GM12865 (cell line): ENCODE data around the gene PPIF.
A peak's percentile ranks its signal among the peaks of the same experiment; 100 is the strongest.

Experiments used
- DNase-seq: peaks from one replicate; pipeline ENCODE4 v3.0.0; 2010; ENCODE audit warnings: low read depth
- H3K4me3 ChIP-seq: 2 replicates; pipeline ENCODE4 v1.5.1; 2011; ENCODE audit warnings: mild to moderate bottlenecking, low read depth, low read length, control low read depth
- CTCF ChIP-seq: IDR thresholded peaks from 2 replicates; pipeline ENCODE4 v1.5.1; 2011; ENCODE audit warnings: low read length, control low read depth, low read depth, inconsistent platforms; ENCODE audit not compliant: insufficient read depth; ENCODE audit errors: missing control alignments

PPIF gene

GRCh38 chr10:79324032-79324695 is 23.1 kb upstream of the PPIF start:
- H3K4me3 ChIP-seq, result no peak overlapping the region
- TF ChIP-seq CTCF, result no peak
- no peak for DNase-seq

- DNase-seq, result no peak
These were observed 20.7 kb upstream of the PPIF start for GRCh38 chr10:79326361-79327089.

GRCh38 chr10:79327090-79327457 is 20.2 kb upstream of the PPIF start:
- DNase-seq, result peak; percentile 75
- H3K4me3 ChIP-seq, result no peak overlapping the region
- no peak for TF ChIP-seq CTCF

More at GRCh38 chr10:79326361-79327089, 20.7 kb upstream of the PPIF start:
- H3K4me3 ChIP-seq, result no peak overlapping the region
- TF ChIP-seq CTCF, result no peak

- DNase-seq, result no peak
- TF ChIP-seq CTCF, result no peak
- H3K4me3 ChIP-seq, result no peak overlapping the region
These were observed 19.0 kb upstream of the PPIF start for GRCh38 chr10:79328147-79328701.

GRCh38 chr10:79328737-79329504 is 18.3 kb upstream of the PPIF start:
- DNase-seq, result no peak
- TF ChIP-seq CTCF, result no peak
- no peak overlapping the region for H3K4me3 ChIP-seq

- no peak overlapping the region for H3K4me3 ChIP-seq
- TF ChIP-seq CTCF, result no peak
- no peak for DNase-seq
These were observed 17.7 kb upstream of the PPIF start for GRCh38 chr10:79329529-79329928.
